H1 (cell line): ENCODE measurements around the gene APOA4. TPM values are rescaled to one million over a fixed set of nuclear protein-coding genes. Genes with fewer than 3 reads are reported as not detected.

Experiments used
- BRCA1 ChIP-seq: IDR thresholded peaks from 2 replicates; pipeline ENCODE4 v1.6.1; 2012; ENCODE audit warnings: low read depth, low read length, improper control_type of control experiment
- SIN3A ChIP-seq, 2 experiments: IDR thresholded peaks in 1 of 2; conservative IDR thresholded peaks in 1 of 2; 2 replicates each; pipeline ENCODE4 v1.6.1; 2011 to 2012; ENCODE audit warnings: low read length in 2 of 2, improper control_type of control experiment in 1 of 2, low read depth in 1 of 2, mild to moderate bottlenecking in 1 of 2
- TEAD4 ChIP-seq: IDR thresholded peaks from 2 replicates; pipeline ENCODE4 v1.6.1; 2012; ENCODE audit warnings: low read depth, low read length, inconsistent platforms, mixed read lengths
- YY1 ChIP-seq: IDR thresholded peaks from 2 replicates; pipeline ENCODE4 v1.6.1; 2011; ENCODE audit warnings: low read depth, mild to moderate bottlenecking, low read length
- polyA plus RNA-seq, 7 experiments: library from polyadenylated mRNA; depleted of rRNA in 3 of 7; stranded (reverse) in 5 of 7; unstranded in 2 of 7; fragments of >200 nt in 5 of 7; fragments of 200-250 nt in 2 of 7; gene quantifications; 1 replicate in 5 of 7; 2 replicates in 1 of 7; 4 replicates in 1 of 7; pipeline versions ENCODE4 v1.2.1 to v1.2.3, GENCODE V29; 2011 to 2013; ENCODE audit warnings: missing spikeins in 2 of 7, mixed read lengths in 2 of 7
- total RNA-seq: library from RNA; stranded (reverse); fragmentation: NEBNext Ultra II Directional; extraction: Animal tissue kit (Norgen Biotek cat#: 25700); gene quantifications from 2 replicates; pipeline ENCODE4 v1.2.1, GENCODE V29; 2021
- TF ChIP-seq, protein P1 (sequence below): fragments of 300-600 bp; sonication (generic); IDR thresholded peaks from 2 replicates; pipeline ENCODE4 v1.7.1; 2012; ENCODE audit warnings: low read length, moderate library complexity, mild to moderate bottlenecking, inconsistent platforms; ENCODE audit not compliant: insufficient replicate concordance

The APOA4 gene
- total and polyA plus RNA-seq, 2 of the 8 experiments (the other 6 are each of a cell fraction or from before 2014, with no cell fraction given), result not detected

GRCh38 chr11:116867619-116868018 lies 44.5 kb upstream of the APOA4 start (continued):
- TF ChIP-seq BRCA1 (no peak), SIN3A (conservative IDR thresholded peaks at IDR 0.05 in 1 of 2, IDR thresholded peaks at IDR 0.05 in 1 of 2; ENCODE audit: low read depth in 1 of 2, low read length in 2 of 2) (no peak), TEAD4 (no peak), YY1 (no peak)
- TF ChIP-seq, protein P1, sequence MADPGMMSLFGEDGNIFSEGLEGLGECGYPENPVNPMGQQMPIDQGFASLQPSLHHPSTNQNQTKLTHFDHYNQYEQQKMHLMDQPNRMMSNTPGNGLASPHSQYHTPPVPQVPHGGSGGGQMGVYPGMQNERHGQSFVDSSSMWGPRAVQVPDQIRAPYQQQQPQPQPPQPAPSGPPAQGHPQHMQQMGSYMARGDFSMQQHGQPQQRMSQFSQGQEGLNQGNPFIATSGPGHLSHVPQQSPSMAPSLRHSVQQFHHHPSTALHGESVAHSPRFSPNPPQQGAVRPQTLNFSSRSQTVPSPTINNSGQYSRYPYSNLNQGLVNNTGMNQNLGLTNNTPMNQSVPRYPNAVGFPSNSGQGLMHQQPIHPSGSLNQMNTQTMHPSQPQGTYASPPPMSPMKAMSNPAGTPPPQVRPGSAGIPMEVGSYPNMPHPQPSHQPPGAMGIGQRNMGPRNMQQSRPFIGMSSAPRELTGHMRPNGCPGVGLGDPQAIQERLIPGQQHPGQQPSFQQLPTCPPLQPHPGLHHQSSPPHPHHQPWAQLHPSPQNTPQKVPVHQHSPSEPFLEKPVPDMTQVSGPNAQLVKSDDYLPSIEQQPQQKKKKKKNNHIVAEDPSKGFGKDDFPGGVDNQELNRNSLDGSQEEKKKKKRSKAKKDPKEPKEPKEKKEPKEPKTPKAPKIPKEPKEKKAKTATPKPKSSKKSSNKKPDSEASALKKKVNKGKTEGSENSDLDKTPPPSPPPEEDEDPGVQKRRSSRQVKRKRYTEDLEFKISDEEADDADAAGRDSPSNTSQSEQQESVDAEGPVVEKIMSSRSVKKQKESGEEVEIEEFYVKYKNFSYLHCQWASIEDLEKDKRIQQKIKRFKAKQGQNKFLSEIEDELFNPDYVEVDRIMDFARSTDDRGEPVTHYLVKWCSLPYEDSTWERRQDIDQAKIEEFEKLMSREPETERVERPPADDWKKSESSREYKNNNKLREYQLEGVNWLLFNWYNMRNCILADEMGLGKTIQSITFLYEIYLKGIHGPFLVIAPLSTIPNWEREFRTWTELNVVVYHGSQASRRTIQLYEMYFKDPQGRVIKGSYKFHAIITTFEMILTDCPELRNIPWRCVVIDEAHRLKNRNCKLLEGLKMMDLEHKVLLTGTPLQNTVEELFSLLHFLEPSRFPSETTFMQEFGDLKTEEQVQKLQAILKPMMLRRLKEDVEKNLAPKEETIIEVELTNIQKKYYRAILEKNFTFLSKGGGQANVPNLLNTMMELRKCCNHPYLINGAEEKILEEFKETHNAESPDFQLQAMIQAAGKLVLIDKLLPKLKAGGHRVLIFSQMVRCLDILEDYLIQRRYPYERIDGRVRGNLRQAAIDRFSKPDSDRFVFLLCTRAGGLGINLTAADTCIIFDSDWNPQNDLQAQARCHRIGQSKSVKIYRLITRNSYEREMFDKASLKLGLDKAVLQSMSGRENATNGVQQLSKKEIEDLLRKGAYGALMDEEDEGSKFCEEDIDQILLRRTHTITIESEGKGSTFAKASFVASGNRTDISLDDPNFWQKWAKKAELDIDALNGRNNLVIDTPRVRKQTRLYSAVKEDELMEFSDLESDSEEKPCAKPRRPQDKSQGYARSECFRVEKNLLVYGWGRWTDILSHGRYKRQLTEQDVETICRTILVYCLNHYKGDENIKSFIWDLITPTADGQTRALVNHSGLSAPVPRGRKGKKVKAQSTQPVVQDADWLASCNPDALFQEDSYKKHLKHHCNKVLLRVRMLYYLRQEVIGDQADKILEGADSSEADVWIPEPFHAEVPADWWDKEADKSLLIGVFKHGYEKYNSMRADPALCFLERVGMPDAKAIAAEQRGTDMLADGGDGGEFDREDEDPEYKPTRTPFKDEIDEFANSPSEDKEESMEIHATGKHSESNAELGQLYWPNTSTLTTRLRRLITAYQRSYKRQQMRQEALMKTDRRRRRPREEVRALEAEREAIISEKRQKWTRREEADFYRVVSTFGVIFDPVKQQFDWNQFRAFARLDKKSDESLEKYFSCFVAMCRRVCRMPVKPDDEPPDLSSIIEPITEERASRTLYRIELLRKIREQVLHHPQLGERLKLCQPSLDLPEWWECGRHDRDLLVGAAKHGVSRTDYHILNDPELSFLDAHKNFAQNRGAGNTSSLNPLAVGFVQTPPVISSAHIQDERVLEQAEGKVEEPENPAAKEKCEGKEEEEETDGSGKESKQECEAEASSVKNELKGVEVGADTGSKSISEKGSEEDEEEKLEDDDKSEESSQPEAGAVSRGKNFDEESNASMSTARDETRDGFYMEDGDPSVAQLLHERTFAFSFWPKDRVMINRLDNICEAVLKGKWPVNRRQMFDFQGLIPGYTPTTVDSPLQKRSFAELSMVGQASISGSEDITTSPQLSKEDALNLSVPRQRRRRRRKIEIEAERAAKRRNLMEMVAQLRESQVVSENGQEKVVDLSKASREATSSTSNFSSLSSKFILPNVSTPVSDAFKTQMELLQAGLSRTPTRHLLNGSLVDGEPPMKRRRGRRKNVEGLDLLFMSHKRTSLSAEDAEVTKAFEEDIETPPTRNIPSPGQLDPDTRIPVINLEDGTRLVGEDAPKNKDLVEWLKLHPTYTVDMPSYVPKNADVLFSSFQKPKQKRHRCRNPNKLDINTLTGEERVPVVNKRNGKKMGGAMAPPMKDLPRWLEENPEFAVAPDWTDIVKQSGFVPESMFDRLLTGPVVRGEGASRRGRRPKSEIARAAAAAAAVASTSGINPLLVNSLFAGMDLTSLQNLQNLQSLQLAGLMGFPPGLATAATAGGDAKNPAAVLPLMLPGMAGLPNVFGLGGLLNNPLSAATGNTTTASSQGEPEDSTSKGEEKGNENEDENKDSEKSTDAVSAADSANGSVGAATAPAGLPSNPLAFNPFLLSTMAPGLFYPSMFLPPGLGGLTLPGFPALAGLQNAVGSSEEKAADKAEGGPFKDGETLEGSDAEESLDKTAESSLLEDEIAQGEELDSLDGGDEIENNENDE, result no peak
